KBM-7 (cell line): ENCODE data around the gene SLC12A8.
A peak's percentile ranks its signal among the peaks of the same experiment; 100 is the strongest.

Experiments used
- DNase-seq: peaks from one replicate; pipeline ENCODE4 v3.0.0-alpha.2; 2015
- in situ Hi-C: fragments of 300-500 bp; cut with MboI; formaldehyde crosslinking; loops from 2 replicates; pipeline ENCODE4 v1.14.3; 2020; ENCODE audit warnings: low sequenced_read_pairs, low pct_unique_long_range_greater_than_20kb, mixed read lengths

The SLC12A8 gene

GRCh38 chr3:125163739-125164601 is 48.6 kb downstream of the SLC12A8 start:
- in situ Hi-C loops: no loop called here
- DNase-seq: no peak

- no peak for DNase-seq
- in situ Hi-C loops: no loop called here
Observed at GRCh38 chr3:125161607-125162219, 50.8 kb downstream of the SLC12A8 start.

GRCh38 chr3:125160606-125161371 is 51.8 kb downstream of the SLC12A8 start:
- in situ Hi-C loops: no loop called here
- no peak for DNase-seq

- DNase-seq: no peak
- in situ Hi-C loops: no loop called here
Observed at GRCh38 chr3:125157183-125157582, 55.4 kb downstream of the SLC12A8 start.

GRCh38 chr3:125156456-125156855 is 56.1 kb downstream of the SLC12A8 start:
- in situ Hi-C loops: no loop called here
- DNase-seq: no peak

- in situ Hi-C loops: no loop called here
- no peak for DNase-seq
Observed at GRCh38 chr3:125154800-125155269, 57.7 kb downstream of the SLC12A8 start.

- no peak for DNase-seq
- in situ Hi-C loops: no loop called here
Observed at GRCh38 chr3:125154110-125154509, 58.4 kb downstream of the SLC12A8 start.

- in situ Hi-C loops: no loop called here
- no peak for DNase-seq
Observed at GRCh38 chr3:125152951-125153350, 59.6 kb downstream of the SLC12A8 start.

- no peak for DNase-seq
Observed at GRCh38 chr3:125151916-125152315, 60.6 kb downstream of the SLC12A8 start.

GRCh38 chr3:125151442-125151817 is 61.1 kb downstream of the SLC12A8 start:
- no peak for DNase-seq
- in situ Hi-C loops: no loop called here

More at GRCh38 chr3:125151916-125152315, 60.6 kb downstream of the SLC12A8 start:
- in situ Hi-C loops: no loop called here

GRCh38 chr3:125150525-125151441 is 61.8 kb downstream of the SLC12A8 start:
- peak; percentile 74 for DNase-seq
- in situ Hi-C loops: no loop called here

GRCh38 chr3:125149462-125149861 is 63.1 kb downstream of the SLC12A8 start:
- DNase-seq: no peak
- in situ Hi-C loops: no loop called here

GRCh38 chr3:125148836-125149235 is 63.7 kb downstream of the SLC12A8 start:
- DNase-seq: no peak
- in situ Hi-C loops: no loop called here

GRCh38 chr3:125148016-125148812 is 64.3 kb downstream of the SLC12A8 start:
- no peak for DNase-seq
- in situ Hi-C loops: no loop called here

GRCh38 chr3:125147491-125147820 is 65.1 kb downstream of the SLC12A8 start:
- in situ Hi-C loops: no loop called here
- DNase-seq: no peak

- in situ Hi-C loops: no loop called here
Observed at GRCh38 chr3:125146626-125147490, 65.7 kb downstream of the SLC12A8 start.

GRCh38 chr3:125145751-125146475 is 66.6 kb downstream of the SLC12A8 start:
- in situ Hi-C loops: no loop called here
- DNase-seq: no peak

More at GRCh38 chr3:125146626-125147490, 65.7 kb downstream of the SLC12A8 start:
- peak; percentile 30 for DNase-seq
